IMR-90 (cell line): ENCODE measurements around the gene ZNF408. TPM values are rescaled to one million over a fixed set of nuclear protein-coding genes. Genes with fewer than 3 reads are reported as not detected.

Experiments
- ATAC-seq: fragments of 200-7000 bp; cut with Tn5 transposase; 2 replicates; pipeline ENCODE4 v1.9.1; 2020; ENCODE audit warnings: low read depth, mild to moderate bottlenecking, moderate library complexity
- BruUV-seq: library from RNA; stranded (reverse); fragments of 400-500 nt; replicated peaks from 2 replicates; lab custom pipeline; 2021; lab: Mats Ljungman, UMichigan
- CTCF ChIA-PET: fragments of 300-600 bp; formaldehyde crosslinking; extraction: SDS; loops from one replicate; lab custom pipeline; 2021; ENCODE audit warnings: antibody characterized with exemption; lab: Yijun Ruan, JAX
- POLR2A ChIA-PET: fragments of 300-600 bp; sonication (Branson Sonifier 250); formaldehyde crosslinking; loops from one replicate; lab custom pipeline; 2022; ENCODE audit warnings: antibody characterized with exemption; ENCODE audit not compliant: unreplicated experiment; lab: Charles Lee
- DNase-seq: peaks from one replicate; pipeline ENCODE4 v3.0.0; 2013
- H2AFZ ChIP-seq: replicated peaks from 2 replicates; pipeline ENCODE3; 2013; ENCODE audit warnings: low read length, mild to moderate bottlenecking; ENCODE audit not compliant: poor library complexity
- H2AK5ac ChIP-seq: 2 replicates; pipeline ENCODE4 v1.6.1; 2013; ENCODE audit warnings: low read depth, low read length, inconsistent platforms
- H2AK9ac ChIP-seq: replicated peaks from 2 replicates; pipeline ENCODE3; 2013; ENCODE audit warnings: mild to moderate bottlenecking, low read depth, low read length, moderate library complexity; ENCODE audit not compliant: poor library complexity
- H2BK120ac ChIP-seq: 2 replicates; pipeline ENCODE4 v1.6.1; 2013; ENCODE audit warnings: low read depth, low read length, inconsistent platforms
- H2BK15ac ChIP-seq: 3 replicates; pipeline ENCODE4 v1.6.1; 2013; ENCODE audit warnings: low read depth, low read length, inconsistent platforms
- H2BK20ac ChIP-seq: 2 replicates; pipeline ENCODE4 v1.6.1; 2013; ENCODE audit warnings: low read depth, mild to moderate bottlenecking, inconsistent platforms, low read length, moderate library complexity
- H2BK5ac ChIP-seq: 2 replicates; pipeline ENCODE4 v1.6.1; 2013; ENCODE audit warnings: mild to moderate bottlenecking, low read depth, low read length, inconsistent platforms; ENCODE audit not compliant: poor library complexity, severe bottlenecking
- H3K14ac ChIP-seq: replicated peaks from 2 replicates; pipeline ENCODE4 v1.6.1; 2013; ENCODE audit warnings: low read depth, low read length, inconsistent platforms
- H3K18ac ChIP-seq: 2 replicates; pipeline ENCODE4 v1.6.1; 2013; ENCODE audit warnings: low read depth, low read length, control low read depth
- H3K23ac ChIP-seq: 2 replicates; pipeline ENCODE4 v1.6.1; 2013; ENCODE audit warnings: low read depth, low read length, inconsistent platforms
- H3K27ac ChIP-seq: 2 replicates; pipeline ENCODE4 v1.5.1; 2013; ENCODE audit warnings: mild to moderate bottlenecking, control low read depth, low read length; ENCODE audit not compliant: insufficient read depth
- H3K27me3 ChIP-seq: 2 replicates; pipeline ENCODE4 v1.6.1; 2013; ENCODE audit warnings: low read length; ENCODE audit not compliant: control insufficient read depth, insufficient read depth
- H3K36me3 ChIP-seq: 2 replicates; pipeline ENCODE4 v1.6.1; 2013; ENCODE audit warnings: low read length, mixed read lengths; ENCODE audit not compliant: control insufficient read depth, insufficient read depth
- H3K4ac ChIP-seq: 2 replicates; pipeline ENCODE4 v1.6.1; 2013; ENCODE audit warnings: low read depth, low read length, inconsistent platforms
- H3K4me1 ChIP-seq: 2 replicates; pipeline ENCODE4 v1.6.1; 2013; ENCODE audit warnings: low read length, mixed read lengths; ENCODE audit not compliant: control insufficient read depth, insufficient read depth
- H3K4me2 ChIP-seq: 2 replicates; pipeline ENCODE4 v1.6.1; 2013; ENCODE audit warnings: low read depth, mild to moderate bottlenecking, control low read depth, low read length, moderate library complexity
- H3K4me3 ChIP-seq: 2 replicates; pipeline ENCODE4 v1.5.1; 2013; ENCODE audit warnings: low read depth, mild to moderate bottlenecking, control low read depth, low read length, moderate library complexity; ENCODE audit not compliant: insufficient read depth
- H3K56ac ChIP-seq: 2 replicates; pipeline ENCODE4 v1.6.1; 2013; ENCODE audit warnings: low read length, inconsistent platforms; ENCODE audit not compliant: insufficient read depth; ENCODE audit errors: extremely low read depth
- H3K79me1 ChIP-seq, 2 experiments: 2 replicates each; pipeline ENCODE4 v1.6.1; 2013; ENCODE audit warnings: low read length in 2 of 2, inconsistent platforms in 1 of 2, low read depth in 1 of 2
- H3K9ac ChIP-seq: 2 replicates; pipeline ENCODE4 v1.6.1; 2013; ENCODE audit warnings: low read depth, low read length, control low read depth
- H3K9me1 ChIP-seq: 2 replicates; pipeline ENCODE4 v1.6.1; 2013; ENCODE audit warnings: low read length, inconsistent platforms; ENCODE audit not compliant: insufficient read depth
- H3K9me3 ChIP-seq: 2 replicates; pipeline ENCODE4 v1.6.1; 2013; ENCODE audit warnings: low read length; ENCODE audit not compliant: control insufficient read depth, insufficient read depth
- H4K20me1 ChIP-seq: 2 replicates; pipeline ENCODE4 v1.6.1; 2013; ENCODE audit warnings: low read length, inconsistent platforms; ENCODE audit not compliant: insufficient read depth
- H4K5ac ChIP-seq: 2 replicates; pipeline ENCODE4 v1.6.1; 2013; ENCODE audit warnings: mild to moderate bottlenecking, low read depth, low read length, control low read depth
- H4K8ac ChIP-seq, 2 experiments: 2 replicates each; pipeline ENCODE4 v1.6.1; 2013; ENCODE audit warnings: low read depth in 2 of 2, low read length in 2 of 2, control low read depth in 1 of 2, inconsistent platforms in 1 of 2
- H4K91ac ChIP-seq: 2 replicates; pipeline ENCODE4 v1.6.1; 2013; ENCODE audit warnings: low read depth, low read length, inconsistent platforms; ENCODE audit not compliant: insufficient read depth
- POLR2A ChIP-seq: IDR thresholded peaks from 2 replicates; pipeline ENCODE4 v1.6.1; 2012; ENCODE audit warnings: mild to moderate bottlenecking, low read depth, low read length
- SMC3 ChIP-seq: fragments of 150-350 bp; IDR thresholded peaks from 2 replicates; pipeline ENCODE4 v1.6.1; 2016; ENCODE audit warnings: low read depth, mild to moderate bottlenecking, antibody characterized with exemption, low read length, moderate library complexity
- WGBS, 2 experiments: methylation state at CpG; one replicate each; pipeline versions ENCODE4 v1.1.5 to v1.1.7; 2013; ENCODE audit warnings: missing lambda C conversion rate in 2 of 2; ENCODE audit not compliant: insufficient read length in 1 of 2; ENCODE audit errors: extremely low coverage in 2 of 2; 5-methylcytosine and 5-hydroxymethylcytosine counted together
- dilution Hi-C: fragments of 300-500 bp; cut with HindIII; formaldehyde crosslinking; loops from one replicate; pipeline ENCODE4 v1.14.3; 2018; ENCODE audit warnings: low sequenced_read_pairs; ENCODE audit not compliant: unreplicated experiment
- in situ Hi-C: fragments of 300-500 bp; cut with MboI; formaldehyde crosslinking; loops from 3 replicates; pipeline ENCODE4 v1.14.3; 2019; ENCODE audit warnings: low sequenced_read_pairs, inconsistent platforms, mixed read lengths
- intact Hi-C: fragments of 100-400 bp; cut with micrococcal nuclease; formaldehyde crosslinking; loops from 2 replicates; pipeline ENCODE4 v1.10.0; 2022
- polyA plus RNA-seq, 3 experiments: library from polyadenylated mRNA; depleted of rRNA; stranded (reverse); fragments of >200 nt; gene quantifications; 2 replicates each; pipeline ENCODE4 v1.2.3, GENCODE V29; 2012; ENCODE audit warnings: low replicate concordance in 1 of 3
- total RNA-seq: library from RNA; depleted of rRNA; stranded (reverse); fragments of >200 nt; gene quantifications from 2 replicates; pipeline ENCODE4 v1.2.3, GENCODE V29; 2012

Gene ZNF408
- total and polyA plus RNA-seq, 2 of the 4 experiments (the other 2 are of a cell fraction) = 9.5 to 11.1 TPM

DNA sequence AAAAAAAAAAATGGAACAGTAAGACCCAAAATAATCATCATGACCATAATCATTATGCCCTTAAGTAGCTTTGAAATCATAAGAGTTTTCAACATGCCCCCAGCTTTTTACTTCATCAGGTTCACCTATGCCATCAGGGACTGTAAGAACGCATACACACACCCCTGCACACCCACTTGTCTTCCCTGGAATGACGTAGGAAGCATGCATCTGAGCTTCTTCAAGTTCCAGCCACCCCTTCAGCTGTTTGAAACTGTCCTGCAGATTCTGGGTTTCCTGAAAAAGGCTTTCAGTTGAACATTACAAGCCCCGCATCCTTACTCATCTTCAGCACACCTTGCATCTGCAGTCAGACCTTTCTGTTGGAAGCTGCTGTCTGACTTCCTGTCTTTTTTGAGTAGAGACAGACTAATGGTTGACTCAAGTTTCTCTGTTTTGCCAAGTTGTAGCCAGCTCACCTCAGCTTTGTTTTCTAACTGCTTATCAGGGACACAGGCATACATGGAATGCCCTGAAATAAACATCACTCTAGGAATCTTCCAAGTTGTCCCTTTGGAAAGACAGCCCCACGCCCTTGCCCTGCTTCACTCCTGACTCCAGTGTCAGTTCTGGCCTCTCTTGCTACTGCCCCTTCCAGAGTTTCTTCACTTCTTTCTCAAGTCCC is 37.4 kb upstream of the ZNF408 start:
- dilution Hi-C loops = no loop called here
- POLR2A ChIA-PET = no interaction called here
- CTCF ChIA-PET = interaction anchor here (0.7 kb wide), 1 partner anchor 47 kb away, joined by 3 read pairs; no protein-coding TSS in a partner anchor

More for the DNA sequence above, 37.4 kb upstream of the ZNF408 start:
- H2BK20ac ChIP-seq = peak overlapping the region; percentile 23; the same call in 1 of the 2 replicates
- H2AK9ac ChIP-seq = peak overlapping the region; percentile 39
- H3K4me1 ChIP-seq = peaks cover 7% of the 10 kb centered on the region
- no peak overlapping the region for H2AFZ ChIP-seq
- no peak overlapping the region for H2BK15ac ChIP-seq
- ATAC-seq (peak; percentile 34), DNase-seq (peak; percentile 30)
- in situ Hi-C loops = no loop called here
- intact Hi-C loops = no loop called here
- peaks cover 12% of the 10 kb centered on the region for H3K9me1 ChIP-seq
- H3K14ac ChIP-seq = no peak overlapping the region
- no peak overlapping the region for H3K9ac ChIP-seq
- peak overlapping the region; percentile 38; the same call in 1 of the 2 replicates for H3K4ac ChIP-seq
- H3K4me2 ChIP-seq = no peak overlapping the region
- 0 out of 2 replicates have a peak overlapping the region, but pooled peaks have one; percentile 26 for H2AK5ac ChIP-seq
- no peak overlapping the region for H3K4me3 ChIP-seq
- H3K27me3 ChIP-seq = no peaks in the 10 kb centered on the region
- TF ChIP-seq POLR2A (no peak), SMC3 (no peak)
- H3K36me3 ChIP-seq = peaks cover 43% of the 10 kb centered on the region
- no CpG with 5 or more reads among the region's 4 CpGs for WGBS, 2 experiments
- H4K91ac ChIP-seq = no peak overlapping the region
- H3K9me3 ChIP-seq = no peaks in the 10 kb centered on the region
- no peaks in the 10 kb centered on the region for H4K20me1 ChIP-seq
- no TSS peak for BruUV-seq
- no peak overlapping the region for H3K27ac ChIP-seq
- H4K8ac ChIP-seq = no peak overlapping the region
- no peak overlapping the region for H2BK120ac ChIP-seq
- no peak overlapping the region for H2BK5ac ChIP-seq
- H3K79me1 ChIP-seq = peaks cover 0 to 8% of the 10 kb centered on the region in 2 experiments; a peak in 2 of 4 replicates
- H4K5ac ChIP-seq = no peak overlapping the region
- no peak overlapping the region; the same call in 1 of the 2 replicates for H3K23ac ChIP-seq
- no peak overlapping the region for H3K56ac ChIP-seq
- no peak overlapping the region for H3K18ac ChIP-seq
